Measurements from ENCODE around the gene SZT2. TPM values are rescaled to one million over a fixed set of nuclear protein-coding genes. Genes with fewer than 3 reads are reported as not detected.

SZT2 gene
- total RNA-seq, 1 experiment from 2014 or later, result 27.9 TPM

- ChIA-PET POLR2A (ENCODE audit: low non-redundant PET) (no interaction called here), CTCF (no interaction called here)
- no peak for DNase-seq (ENCODE audit: low spot score)
- Histone ChIP-seq H3K27me3 (replicated peaks; ENCODE audit: insufficient read depth, low read depth, low read length, poor library complexity) (no peaks in the 10 kb centered on the region), H3K4me3 (ENCODE audit: low read depth, low read length, poor library complexity, severe bottlenecking) (no peak overlapping the region), H3K27ac (ENCODE audit: low read depth, low read length, poor library complexity, severe bottlenecking) (no peak overlapping the region), H3K36me3 (ENCODE audit: insufficient read depth, low read length, poor library complexity, severe bottlenecking) (peaks cover 34% of the 10 kb centered on the region), H3K9me3 (ENCODE audit: low read depth, low read length, poor library complexity, severe bottlenecking) (no peaks in the 10 kb centered on the region), H3K4me1 (ENCODE audit: insufficient read depth, low read length, poor library complexity, severe bottlenecking) (no peaks in the 10 kb centered on the region)
- no TSS peak for BruUV-seq (replicated peaks)
- intact Hi-C loops (cut with micrococcal nuclease; ENCODE audit: unreplicated experiment), result no loop called here
- no peak for TF ChIP-seq EZH2 (IDR thresholded peaks at IDR 0.05; ENCODE audit: borderline replicate concordance, low read depth, low read length, poor library complexity, severe bottlenecking)
- no peak for TF ChIP-seq CTCF (conservative IDR thresholded peaks at IDR 0.05; ENCODE audit: low read depth, low read length)
These were observed 56.7 kb downstream of the SZT2 start for GRCh38 chr1:43446388-43446740.

GRCh38 chr1:43446881-43447835, 57.5 kb downstream of the SZT2 start:
- no peak overlapping the region for H3K4me3 ChIP-seq (ENCODE audit: low read depth, low read length, poor library complexity, severe bottlenecking)
- H3K27ac ChIP-seq (ENCODE audit: low read depth, low read length, poor library complexity, severe bottlenecking), result no peak overlapping the region
- ChIA-PET POLR2A (ENCODE audit: low non-redundant PET) (no interaction called here), CTCF (no interaction called here)
- H3K36me3 ChIP-seq (ENCODE audit: insufficient read depth, low read length, poor library complexity, severe bottlenecking), result peaks cover 37% of the 10 kb centered on the region
- no peak for TF ChIP-seq EZH2 (IDR thresholded peaks at IDR 0.05; ENCODE audit: borderline replicate concordance, low read depth, low read length, poor library complexity, severe bottlenecking)
- TF ChIP-seq CTCF (conservative IDR thresholded peaks at IDR 0.05; ENCODE audit: low read depth, low read length), result no peak
- no peak for DNase-seq (ENCODE audit: low spot score)
- H3K27me3 ChIP-seq (replicated peaks; ENCODE audit: insufficient read depth, low read depth, low read length, poor library complexity), result no peaks in the 10 kb centered on the region
- BruUV-seq (replicated peaks), result no TSS peak
- intact Hi-C loops (cut with micrococcal nuclease; ENCODE audit: unreplicated experiment), result no loop called here
- no peaks in the 10 kb centered on the region for H3K4me1 ChIP-seq (ENCODE audit: insufficient read depth, low read length, poor library complexity, severe bottlenecking)
- no peaks in the 10 kb centered on the region for H3K9me3 ChIP-seq (ENCODE audit: low read depth, low read length, poor library complexity, severe bottlenecking)

GRCh38 chr1:43447891-43448708, 58.4 kb downstream of the SZT2 start:
- H3K4me3 ChIP-seq (ENCODE audit: low read depth, low read length, poor library complexity, severe bottlenecking), result no peak overlapping the region
- TF ChIP-seq CTCF (conservative IDR thresholded peaks at IDR 0.05; ENCODE audit: low read depth, low read length) (no peak), EZH2 (IDR thresholded peaks at IDR 0.05; ENCODE audit: borderline replicate concordance, low read depth, low read length, poor library complexity, severe bottlenecking) (no peak)
- H3K27me3 ChIP-seq (replicated peaks; ENCODE audit: insufficient read depth, low read depth, low read length, poor library complexity), result no peaks in the 10 kb centered on the region
- no peak for DNase-seq (ENCODE audit: low spot score)
- peaks cover 37% of the 10 kb centered on the region for H3K36me3 ChIP-seq (ENCODE audit: insufficient read depth, low read length, poor library complexity, severe bottlenecking)
- ChIA-PET POLR2A (ENCODE audit: low non-redundant PET) (no interaction called here), CTCF (no interaction called here)
- peaks cover 5% of the 10 kb centered on the region for H3K4me1 ChIP-seq (ENCODE audit: insufficient read depth, low read length, poor library complexity, severe bottlenecking)
- H3K27ac ChIP-seq (ENCODE audit: low read depth, low read length, poor library complexity, severe bottlenecking), result no peak overlapping the region
- H3K9me3 ChIP-seq (ENCODE audit: low read depth, low read length, poor library complexity, severe bottlenecking), result no peaks in the 10 kb centered on the region
- no TSS peak for BruUV-seq (replicated peaks)
- intact Hi-C loops (cut with micrococcal nuclease; ENCODE audit: unreplicated experiment), result no loop called here
